Stimulated activated naive CD8-positive, alpha-beta T cell treated with anti-CD3 and anti-CD28 coated beads, Interleukin-15, amount 100 ng/mL, for 72 hours (primary cell): ENCODE data around the gene MXRA5.
"Not testable (repeated sequence)": the region's sequence is repeated elsewhere in the genome, so short reads cannot be mapped to it uniquely, and the experiment has no call there.

ENCODE experiments used
- ATAC-seq: fragments of 150-1000 bp; cut with Tn5 transposase; 2 replicates; pipeline ENCODE4 v1.10.0; 2021; ENCODE audit warnings: mild to moderate bottlenecking, moderate library complexity
- DNase-seq, 2 donors: peaks; one replicate each; pipeline ENCODE4 v3.0.0; 2021 to 2022
- H3K27ac Mint-ChIP-seq, 2 donors: one replicate each; pipeline ENCODE4 v1.8.0; 2022; ENCODE audit warnings: mild to moderate bottlenecking in 2 of 2, mixed read lengths in 2 of 2, moderate library complexity in 2 of 2
- H3K27me3 Mint-ChIP-seq: one replicate; pipeline ENCODE4 v1.8.0; 2022; ENCODE audit warnings: mixed read lengths
- H3K4me1 Mint-ChIP-seq: one replicate; pipeline ENCODE4 v1.8.0; 2022; ENCODE audit warnings: mild to moderate bottlenecking, mixed read lengths
- H3K4me3 Mint-ChIP-seq, 2 donors: one replicate each; pipeline ENCODE4 v1.8.0; 2022; ENCODE audit warnings: mild to moderate bottlenecking in 2 of 2, mixed read lengths in 2 of 2, moderate library complexity in 1 of 2
- H3K9me3 Mint-ChIP-seq, 2 donors: one replicate each; pipeline ENCODE4 v1.8.0; 2022; ENCODE audit warnings: mixed read lengths in 2 of 2

Gene MXRA5

DNA sequence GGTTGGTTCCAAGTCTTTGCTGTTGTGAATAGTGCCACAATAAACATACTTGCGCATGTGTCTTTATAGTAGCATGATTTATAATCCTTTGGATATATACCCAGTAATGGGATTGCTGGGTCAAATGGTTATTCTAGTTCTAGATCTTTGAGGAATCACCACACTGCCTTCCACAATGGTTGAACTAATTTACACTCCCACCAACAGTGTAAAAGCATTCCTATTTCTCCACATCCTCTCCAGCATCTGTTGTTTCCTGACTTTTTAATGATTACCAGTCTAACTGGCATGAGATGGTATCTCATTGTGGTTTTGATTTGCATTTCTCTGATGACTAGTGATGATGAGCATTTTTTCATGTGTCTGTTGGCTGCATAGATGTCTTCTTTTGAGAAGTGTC, 72.8 kb downstream of the MXRA5 start:
- H3K4me3 Mint-ChIP-seq, H3K27ac Mint-ChIP-seq, H3K4me1 Mint-ChIP-seq, H3K9me3 Mint-ChIP-seq, ATAC-seq, H3K27me3 Mint-ChIP-seq, DNase-seq: not testable (repeated sequence)

DNA sequence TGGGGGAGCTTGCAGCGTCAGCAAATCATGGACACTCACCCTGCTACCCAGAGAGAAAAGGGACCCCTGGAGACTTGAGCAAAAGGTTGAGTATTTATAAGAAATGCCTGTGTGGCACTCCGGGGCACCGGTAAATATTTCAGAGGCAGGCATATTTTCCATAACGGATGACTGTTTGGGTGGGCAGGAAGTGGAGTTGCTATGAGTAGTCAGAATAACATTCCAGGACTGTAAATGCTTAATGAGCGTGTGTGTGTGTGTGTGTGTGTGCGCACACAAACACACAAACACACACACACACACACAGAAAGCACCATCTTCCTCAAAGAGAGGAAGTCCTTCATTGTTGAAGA, 74.6 kb downstream of the MXRA5 start:
- no peaks in the 10 kb centered on the region for H3K4me1 Mint-ChIP-seq
- H3K27me3 Mint-ChIP-seq = no peaks in the 10 kb centered on the region
- peaks cover 0 to under 1% of the 10 kb centered on the region in 2 donors for H3K9me3 Mint-ChIP-seq
- no peak for DNase-seq
- H3K27ac Mint-ChIP-seq = no peak overlapping the region
- no peak for ATAC-seq
- H3K4me3 Mint-ChIP-seq = no peak overlapping the region

GRCh38 chrX:3271183-3271833, 75.1 kb downstream of the MXRA5 start:
- ATAC-seq = no peak
- DNase-seq = no peak
- no peaks in the 10 kb centered on the region for H3K4me1 Mint-ChIP-seq
- no peak overlapping the region for H3K27ac Mint-ChIP-seq
- H3K9me3 Mint-ChIP-seq = no peaks in the 10 kb centered on the region
- H3K4me3 Mint-ChIP-seq = no peak overlapping the region
- no peaks in the 10 kb centered on the region for H3K27me3 Mint-ChIP-seq

DNA sequence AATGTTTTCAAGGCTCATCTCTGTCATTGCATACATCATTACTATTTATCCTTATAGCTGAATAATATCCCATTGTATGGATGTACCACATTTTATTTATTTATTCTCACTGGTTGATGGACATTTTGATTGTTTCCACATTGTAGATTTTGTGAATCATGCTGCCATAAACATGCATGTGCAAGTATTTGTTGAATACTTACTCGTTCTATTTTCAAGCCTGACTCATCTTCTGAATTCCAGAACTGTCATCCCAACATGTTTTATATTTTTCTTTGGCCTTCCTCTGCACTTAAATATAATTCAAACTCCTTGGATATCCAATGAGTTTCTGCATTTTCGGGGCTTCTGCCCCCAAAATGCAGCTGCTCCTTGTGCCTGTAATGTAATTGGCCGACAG, 77.6 kb downstream of the MXRA5 start:
- no peak for DNase-seq
- Mint-ChIP-seq H3K27me3 (no peaks in the 10 kb centered on the region), H3K4me3 (no peak overlapping the region), H3K27ac (no peak overlapping the region), H3K4me1 (no peaks in the 10 kb centered on the region), H3K9me3 (peaks cover 0 to 2% of the 10 kb centered on the region in 2 donors)
- no peak for ATAC-seq

DNA sequence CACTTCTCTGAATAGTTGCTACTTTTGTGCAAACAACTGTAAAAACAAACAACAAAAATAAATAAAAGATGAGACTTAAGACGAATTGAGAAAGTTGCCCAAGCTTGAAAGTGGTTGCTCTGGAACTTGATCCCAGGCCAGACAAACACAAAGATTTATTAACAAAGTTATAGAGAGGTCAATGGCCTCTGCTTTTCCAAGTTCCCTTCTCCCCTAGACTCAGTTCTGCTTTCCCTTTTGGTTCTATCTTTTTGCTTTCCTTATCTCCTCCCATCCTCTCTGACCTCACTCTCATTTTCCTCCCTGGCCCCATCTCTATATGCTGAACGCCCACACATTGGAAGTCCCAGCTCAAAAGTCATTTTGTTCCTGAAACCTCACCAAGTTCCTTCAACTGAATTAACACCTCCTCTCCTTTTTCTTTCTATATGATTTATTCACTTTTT, 82.7 kb downstream of the MXRA5 start:
- no peaks in the 10 kb centered on the region for H3K27me3 Mint-ChIP-seq
- no peaks in the 10 kb centered on the region for H3K4me1 Mint-ChIP-seq
- H3K27ac Mint-ChIP-seq = peak overlapping the region in 1 of 2 donors; percentile 31
- DNase-seq (no peak), ATAC-seq (no peak)
- H3K9me3 Mint-ChIP-seq = peaks cover 7 to 10% of the 10 kb centered on the region in 2 donors
- H3K4me3 Mint-ChIP-seq = no peak overlapping the region

DNA sequence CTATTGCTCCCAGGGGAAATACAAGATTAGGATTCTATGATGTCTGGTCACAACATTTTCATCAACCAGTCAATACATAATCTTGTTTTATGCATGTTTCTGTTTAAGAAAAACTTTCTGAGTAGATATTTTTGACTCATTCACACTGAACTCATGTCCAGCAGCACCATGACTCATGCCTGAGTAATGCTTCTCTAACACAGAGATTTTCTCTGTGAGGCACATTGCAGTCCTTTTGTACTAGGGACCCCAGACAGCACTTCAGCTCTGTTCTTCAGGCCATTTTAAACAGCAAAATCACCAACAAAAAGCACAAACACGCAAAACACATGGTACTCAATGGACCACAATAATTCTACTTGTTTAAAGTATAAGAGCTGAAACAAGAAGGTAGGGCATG, 83.6 kb downstream of the MXRA5 start:
- peaks cover 7 to 10% of the 10 kb centered on the region in 2 donors for H3K9me3 Mint-ChIP-seq
- ATAC-seq (no peak), DNase-seq (no peak)
- no peaks in the 10 kb centered on the region for H3K27me3 Mint-ChIP-seq
- H3K4me3 Mint-ChIP-seq = no peak overlapping the region
- H3K4me1 Mint-ChIP-seq = no peaks in the 10 kb centered on the region
- no peak overlapping the region for H3K27ac Mint-ChIP-seq
